Middle frontal gyrus (tissue), 1 donor: ENCODE results near the gene WDR64.
"Not testable (repeated sequence)": the region's sequence is repeated elsewhere in the genome, so short reads cannot be mapped to it uniquely, and the experiment has no call there.

ENCODE experiments used
- DNase-seq: peaks from one replicate; pipeline ENCODE4 v3.0.0-alpha.2; 2015; ENCODE audit warnings: low spot score; ENCODE audit errors: extremely low spot score

The WDR64 gene

DNA sequence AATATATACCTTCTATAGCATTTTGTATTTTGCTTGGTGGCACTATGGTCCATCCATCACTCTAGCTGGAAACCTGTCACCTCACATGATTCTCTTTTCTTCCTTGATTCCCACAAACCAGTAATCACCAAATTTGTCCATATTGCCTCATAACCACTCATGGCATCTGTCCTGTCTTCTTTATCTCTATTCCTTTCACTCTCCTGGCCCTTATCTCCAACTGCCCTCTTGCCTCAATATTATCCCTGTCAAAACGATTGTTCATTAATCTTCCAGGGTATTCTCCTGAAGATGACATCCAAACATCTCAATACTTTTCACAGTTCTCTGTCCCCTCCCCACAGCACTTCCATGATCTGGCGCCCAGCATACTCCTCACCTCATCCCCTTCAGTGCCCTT lies 46.1 kb downstream of the WDR64 start:
- no peak for DNase-seq

DNA sequence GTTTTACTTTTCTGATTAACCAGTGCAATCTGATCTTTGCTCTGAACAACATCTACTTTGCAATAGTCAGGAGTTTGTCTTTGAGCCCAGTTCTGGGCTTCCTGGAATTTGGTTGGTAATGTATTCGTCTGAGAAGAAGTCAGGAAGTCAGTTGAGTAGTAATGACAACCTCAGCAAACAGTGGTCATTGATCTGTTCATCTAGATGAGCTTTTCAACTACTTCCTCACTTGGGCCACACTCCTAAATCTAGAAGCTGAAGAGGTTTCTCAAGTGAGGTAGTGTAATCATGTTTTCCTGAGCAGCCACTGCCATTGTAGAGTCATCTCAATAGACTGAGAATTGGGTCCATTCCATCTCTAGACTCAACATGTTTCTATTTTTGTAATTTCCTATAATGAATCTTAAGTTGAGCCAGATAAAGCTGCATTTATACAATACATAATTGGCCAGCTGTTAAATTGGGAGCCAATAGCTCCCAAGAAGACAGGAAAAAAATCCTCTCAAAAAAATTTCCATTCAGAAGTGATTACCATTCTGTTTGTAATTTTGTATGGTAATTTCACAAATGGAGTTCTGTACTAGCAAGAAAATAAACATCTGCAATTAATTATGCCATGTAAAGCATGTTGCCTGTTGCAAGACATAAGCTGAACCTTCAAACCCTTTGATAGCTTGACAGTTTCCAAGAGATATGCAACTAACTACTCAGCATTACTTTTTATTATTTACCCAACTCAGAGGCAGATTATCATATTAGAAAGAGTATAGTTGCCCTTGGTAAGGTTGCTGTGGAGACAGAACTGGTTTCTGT lies 49.6 kb downstream of the WDR64 start:
- DNase-seq: no peak

DNA sequence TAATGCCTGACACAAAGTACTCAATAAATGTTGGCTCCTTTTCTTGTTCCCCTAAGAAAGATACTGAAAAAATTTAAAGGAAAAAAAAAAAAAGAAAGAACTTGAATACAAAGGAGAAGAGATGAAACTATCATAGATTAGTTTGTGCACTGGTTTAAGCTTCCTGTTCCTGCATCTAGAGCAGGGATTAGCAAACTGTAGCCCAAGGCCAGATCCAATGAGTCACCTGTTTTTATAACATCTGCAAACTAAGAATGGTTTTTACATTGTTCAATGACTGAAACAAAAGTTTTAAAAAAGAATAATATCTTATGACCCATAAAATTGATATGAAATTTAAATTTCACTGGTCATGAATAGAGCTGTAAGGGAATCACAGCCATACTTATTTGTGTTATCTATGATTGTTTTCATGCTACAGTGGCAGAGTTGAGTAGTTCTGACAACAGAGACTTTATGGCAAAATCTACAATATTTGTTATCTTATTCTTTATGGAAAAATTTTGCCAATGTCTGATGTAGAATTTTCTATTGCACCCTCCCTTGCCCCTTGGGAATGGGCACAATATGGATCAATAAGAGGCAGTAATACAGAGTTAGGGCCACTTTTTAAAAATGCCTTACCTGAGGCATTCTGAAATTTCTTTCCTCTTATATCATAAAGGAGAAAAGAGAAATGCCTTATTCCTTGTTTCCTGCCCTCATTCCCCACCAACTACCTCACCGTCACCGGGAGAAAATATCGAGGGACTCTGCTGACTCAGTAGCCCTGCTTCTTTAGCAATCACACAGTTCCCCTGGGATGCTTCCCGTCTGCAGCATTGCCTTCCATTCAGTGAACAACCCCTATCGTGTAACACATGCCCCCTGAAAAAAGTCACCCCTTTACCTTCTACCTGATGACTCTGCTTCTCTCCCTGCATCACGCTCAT lies 50.6 kb downstream of the WDR64 start:
- DNase-seq: no peak

DNA sequence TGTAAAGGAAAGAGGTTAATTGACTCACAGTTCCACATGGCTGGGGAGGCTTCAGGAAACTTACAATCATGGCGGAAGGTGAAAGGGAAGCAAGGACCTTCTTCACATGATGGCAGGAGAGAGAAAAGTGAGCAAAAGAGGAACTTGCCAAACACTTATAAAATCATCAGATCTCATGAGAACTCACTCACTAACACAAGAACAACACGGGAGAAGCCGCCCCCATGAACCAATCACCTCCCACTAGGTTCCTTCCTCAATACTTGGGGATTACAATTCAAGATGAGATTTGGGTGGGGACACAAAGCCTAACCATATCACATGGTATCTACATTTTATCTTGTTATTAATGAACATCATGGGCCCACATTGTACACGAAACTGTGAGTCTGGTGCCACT lies 51.7 kb downstream of the WDR64 start:
- not testable (repeated sequence) for DNase-seq

DNA sequence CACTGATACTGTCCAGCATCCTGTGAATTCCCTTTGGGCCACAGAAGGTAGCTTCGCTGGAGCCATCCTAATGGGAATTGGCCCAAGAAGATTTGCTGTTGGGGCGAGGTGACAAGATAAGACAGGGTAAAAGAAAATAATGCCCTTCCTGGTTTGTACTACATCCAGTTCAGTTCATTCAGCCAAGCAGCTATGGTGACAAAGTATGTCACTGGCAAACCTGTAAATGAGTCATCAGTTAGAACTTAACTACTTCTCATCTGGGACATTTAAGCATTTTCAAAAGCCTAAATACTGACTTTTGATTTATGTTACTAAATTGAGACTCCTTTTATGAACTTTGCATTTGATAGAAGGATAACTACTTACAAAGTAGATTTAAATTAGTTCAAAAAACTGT lies 54.2 kb downstream of the WDR64 start:
- no peak for DNase-seq

DNA sequence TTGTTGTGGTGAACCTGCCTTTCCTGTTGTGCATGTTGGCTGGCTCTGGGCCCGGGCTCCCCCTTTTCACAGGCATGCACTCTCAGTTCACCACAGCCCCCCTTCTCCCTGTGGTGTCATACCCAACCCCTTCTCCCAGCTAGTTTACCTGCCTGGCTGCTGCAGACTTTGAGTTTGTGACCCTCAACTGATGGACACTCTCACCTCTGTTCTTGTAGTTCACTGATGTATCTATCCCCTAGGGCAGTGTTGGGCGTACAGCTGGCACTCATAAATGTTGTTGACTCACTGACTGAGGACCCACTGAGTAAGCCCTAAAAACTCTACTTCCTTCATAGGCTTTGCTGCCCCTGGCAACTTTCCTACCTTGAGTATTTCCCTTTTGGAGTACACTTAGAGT lies 54.9 kb downstream of the WDR64 start:
- no peak for DNase-seq

DNA sequence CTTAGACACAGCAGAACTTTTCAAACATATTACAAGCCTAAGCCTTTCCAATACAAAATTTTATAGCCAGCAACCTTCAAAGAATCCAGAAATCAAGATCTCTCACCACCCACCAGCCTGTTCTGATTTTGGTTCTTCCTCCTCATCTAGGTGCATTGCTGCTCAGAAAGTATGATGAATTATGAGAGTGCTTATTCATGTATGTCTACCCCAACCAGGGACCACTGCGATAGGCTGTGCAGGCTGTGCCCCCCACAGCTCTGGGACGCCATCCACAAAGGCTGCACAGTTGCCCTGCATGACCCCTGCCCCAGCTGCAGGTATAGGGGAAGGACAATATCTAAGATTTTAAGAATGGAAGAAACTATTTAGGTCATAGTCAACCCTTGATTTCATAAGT lies 55.4 kb downstream of the WDR64 start:
- no peak for DNase-seq

DNA sequence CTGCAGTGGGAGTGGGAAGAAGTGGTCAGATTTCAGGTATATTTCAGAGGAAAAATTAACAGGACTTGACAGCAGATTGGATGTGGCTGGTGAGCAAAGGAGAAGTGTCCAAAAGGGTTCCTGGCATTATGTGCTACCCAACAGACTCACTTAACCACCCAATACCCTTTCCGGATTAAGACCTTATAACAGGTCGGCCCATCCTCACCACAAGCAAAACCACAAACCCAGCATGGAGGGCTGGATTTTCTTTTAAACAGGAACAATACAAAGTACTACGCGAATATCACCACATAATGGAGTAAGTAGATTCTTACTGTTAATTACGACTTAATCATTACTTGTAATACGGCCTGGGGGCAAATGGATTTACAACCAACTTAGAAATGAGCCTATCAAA lies 59.2 kb downstream of the WDR64 start:
- DNase-seq: no peak

DNA sequence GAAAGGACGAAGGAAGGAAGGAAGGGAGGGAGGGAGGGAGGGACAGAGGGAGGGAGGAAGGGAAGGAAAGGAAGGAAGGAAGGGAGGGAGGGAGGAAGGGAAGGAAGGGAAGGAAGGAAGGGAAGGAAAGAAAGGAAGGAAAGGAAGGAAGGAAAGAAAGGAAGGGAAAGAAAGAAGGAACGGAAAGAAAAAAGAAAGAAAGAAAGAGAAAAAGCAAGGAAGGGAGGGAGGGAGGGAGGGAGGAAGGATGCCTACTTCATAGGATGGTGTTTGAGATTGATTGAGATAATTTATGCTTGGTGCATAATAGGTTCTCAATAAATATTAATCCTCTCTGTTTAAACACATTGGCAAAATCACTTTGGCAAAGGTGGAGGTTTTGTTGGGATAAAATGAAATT lies 61.2 kb downstream of the WDR64 start:
- DNase-seq: no peak

DNA sequence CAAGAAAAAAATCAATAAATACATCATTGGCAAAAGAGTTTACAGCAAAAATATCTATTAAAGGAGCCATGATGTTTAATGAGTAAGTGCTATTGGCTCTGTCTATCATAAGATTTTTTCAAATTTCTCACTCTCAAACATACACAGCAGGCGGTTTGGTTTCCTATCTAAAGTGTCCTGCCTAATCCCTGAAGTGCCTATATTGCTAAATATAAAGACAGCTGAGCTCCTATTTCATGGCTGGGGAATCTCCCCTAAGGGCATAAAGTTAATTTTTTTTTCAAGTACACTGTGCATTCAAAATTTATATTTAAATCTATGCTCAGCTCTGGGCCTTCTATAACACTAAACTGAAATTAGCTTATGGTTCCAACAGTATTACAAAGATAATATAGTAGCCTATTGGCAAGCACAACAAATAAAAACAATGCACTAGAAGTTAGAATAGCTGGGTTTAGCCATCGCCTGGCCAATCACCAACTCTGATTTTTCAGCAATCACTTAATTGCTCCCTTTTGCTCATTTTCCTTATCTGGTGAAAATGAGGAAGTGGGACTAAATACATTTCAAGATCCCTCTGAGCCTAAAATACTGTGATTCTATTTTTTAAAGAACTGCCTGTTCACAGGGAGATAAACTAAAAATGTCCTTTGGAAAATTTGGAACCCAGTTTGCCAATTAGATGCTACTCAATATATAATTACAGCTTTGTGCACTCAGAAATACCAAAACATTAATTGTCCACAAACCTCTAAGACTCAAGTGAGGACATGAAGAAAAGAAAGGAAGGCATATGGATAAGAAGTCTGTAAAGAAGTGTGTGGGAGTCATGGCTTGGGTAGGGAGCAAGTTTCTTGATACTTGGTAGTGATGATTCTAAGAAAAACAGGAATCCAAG lies 62.5 kb downstream of the WDR64 start:
- DNase-seq: no peak

DNA sequence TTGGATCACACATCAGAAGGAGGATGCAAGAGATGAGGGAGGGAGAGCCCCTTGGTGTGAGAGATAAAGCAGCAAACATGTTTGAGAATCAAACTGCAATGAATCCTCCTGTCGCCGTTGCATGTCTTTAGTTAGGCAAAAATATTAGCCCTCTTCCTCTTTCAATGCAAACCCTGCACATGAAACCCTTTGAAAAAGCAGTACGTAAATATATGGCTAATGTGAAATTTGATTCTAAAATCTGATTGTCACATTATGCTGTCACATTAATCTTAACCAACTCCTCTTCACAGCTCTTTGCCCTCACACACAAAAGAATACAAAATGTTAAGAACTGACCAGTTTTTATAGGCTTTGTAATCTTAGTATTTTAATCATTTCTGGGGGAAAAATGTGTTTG lies 63.4 kb downstream of the WDR64 start:
- DNase-seq: no peak

DNA sequence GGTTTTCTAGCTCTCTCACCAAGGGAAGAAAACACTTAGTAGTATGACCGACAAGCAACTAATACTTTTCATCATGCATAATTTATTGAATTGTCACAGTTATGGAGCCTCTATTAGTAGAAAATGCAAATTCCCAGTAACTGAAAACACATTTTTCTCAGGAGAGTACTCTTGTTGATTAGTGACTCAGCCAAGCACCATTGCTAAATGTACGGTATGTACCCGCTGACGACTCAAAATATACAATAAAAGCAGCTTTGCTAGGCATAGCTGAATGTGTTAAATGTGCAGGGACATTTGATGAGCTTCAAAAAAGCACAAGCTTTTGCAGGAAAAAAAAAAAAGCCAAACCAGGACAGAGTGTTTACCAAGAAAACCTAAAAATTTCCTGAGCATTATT lies 63.9 kb downstream of the WDR64 start:
- DNase-seq: no peak

DNA sequence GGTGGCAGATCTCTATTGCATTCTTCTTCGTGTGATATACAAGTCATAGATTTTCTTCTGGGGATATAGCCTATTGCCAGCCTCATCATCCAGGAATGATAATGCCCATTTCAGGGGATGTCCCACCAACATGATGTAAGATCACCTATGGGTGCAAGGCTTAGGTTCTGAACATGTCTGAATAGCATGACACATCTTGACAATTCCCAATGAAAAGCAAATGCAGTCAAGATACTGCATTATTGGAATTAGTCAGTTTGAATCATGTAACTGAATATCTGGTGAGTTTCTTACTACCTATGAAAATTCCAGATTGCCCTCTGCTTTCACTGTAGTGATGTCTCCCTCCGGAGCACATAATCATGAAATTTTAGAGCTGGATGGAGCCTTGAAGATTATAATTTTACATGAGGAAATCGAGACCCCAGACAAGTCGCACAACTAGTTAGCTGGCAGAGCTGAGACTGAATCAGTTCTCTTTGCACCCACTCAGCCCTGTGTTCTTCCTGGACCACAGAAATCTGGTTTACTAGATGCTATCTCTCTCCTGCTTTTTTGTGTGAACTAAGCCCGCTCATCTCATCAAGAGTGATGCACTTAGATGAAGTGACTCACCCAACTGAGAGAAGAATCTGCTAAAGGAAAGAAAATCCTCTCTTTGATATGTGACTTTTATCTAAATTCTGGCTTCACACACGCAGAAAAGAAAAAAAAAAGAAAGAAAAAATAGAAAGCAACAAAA lies 65.0 kb downstream of the WDR64 start:
- peak; percentile 33 for DNase-seq

DNA sequence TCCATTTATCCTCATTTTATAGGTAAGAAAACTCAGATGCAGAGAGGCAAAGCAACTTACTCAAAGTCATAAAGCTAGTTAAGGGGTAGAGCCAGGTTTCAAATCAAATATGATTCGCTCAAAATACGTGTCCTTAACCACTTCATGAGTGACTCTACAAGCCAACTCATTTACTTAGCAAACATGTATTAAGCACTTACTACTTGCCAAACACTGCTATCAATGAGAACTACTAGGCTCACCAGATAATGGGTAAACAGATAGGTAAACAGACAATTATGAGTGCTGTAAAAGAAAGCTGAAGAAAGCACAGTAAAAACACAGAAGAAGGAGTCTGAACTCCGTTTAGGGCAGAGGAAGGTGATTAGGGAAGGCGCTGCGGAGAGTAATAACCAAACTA lies 65.9 kb downstream of the WDR64 start:
- DNase-seq: no peak

DNA sequence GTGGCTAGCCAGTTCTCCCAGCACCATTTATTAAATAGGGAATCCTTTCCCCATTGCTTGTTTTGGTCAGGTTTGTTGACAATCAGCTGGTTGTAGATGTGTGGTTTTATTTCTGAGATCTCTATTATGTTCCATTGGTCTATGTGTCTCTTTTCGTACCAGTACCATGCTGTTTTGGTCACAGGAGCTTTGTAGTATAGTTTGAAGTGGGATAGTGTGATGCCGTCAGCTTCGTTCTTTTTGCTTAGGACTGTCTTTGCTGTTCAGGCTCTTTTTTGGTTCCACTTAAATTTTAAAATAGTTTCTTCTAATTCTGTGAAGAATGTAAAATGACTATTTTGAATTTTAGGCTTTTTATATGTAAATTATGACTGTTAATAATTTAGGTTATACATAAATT lies 68.9 kb downstream of the WDR64 start:
- no peak for DNase-seq

DNA sequence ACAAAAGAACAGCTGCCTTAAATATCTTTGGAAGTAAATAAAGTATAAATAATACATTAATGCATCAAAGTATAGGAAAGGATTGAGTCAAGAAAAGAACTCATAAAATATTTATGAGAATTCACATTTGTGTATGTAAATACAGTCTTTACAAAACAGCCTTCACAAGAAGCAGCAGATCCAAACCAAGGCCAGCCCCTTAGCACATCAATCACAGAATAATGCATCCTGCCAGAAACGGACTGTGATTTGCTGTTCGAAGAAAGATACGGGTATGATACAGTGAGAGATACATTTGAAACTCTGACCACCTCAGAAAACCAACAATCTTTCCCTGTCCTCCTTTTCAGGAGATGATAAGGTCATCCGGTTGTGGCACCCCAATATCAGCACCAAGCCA lies 70.9 kb downstream of the WDR64 start:
- no peak for DNase-seq

DNA sequence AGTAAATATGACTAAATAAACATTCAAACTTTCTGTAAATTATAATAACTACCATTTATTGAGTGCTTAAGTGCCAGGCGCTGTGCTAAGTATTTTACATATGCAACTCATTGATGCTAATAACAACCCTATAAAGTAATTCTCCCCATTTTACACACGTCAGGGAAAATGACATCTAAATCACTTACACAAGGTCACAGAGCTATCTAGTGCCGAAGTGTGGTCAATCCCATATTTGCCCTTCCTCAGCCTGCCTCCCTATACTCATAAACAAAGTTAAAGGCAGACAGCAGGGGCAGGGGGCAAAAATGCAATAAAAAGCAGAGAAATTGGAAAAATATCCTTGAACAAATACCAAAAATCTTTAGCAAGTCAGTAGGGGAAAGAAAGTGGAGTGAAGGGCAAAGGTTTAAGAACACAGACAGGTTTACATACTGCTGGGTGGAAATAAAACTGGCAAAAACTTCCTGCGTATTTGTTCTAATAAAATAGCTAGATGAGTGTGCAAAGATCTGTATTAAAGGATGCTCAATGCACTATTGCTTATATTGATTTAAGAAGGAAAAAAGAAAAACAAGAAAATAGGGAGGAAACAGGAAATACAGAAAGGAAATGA lies 72.8 kb downstream of the WDR64 start:
- DNase-seq: no peak

DNA sequence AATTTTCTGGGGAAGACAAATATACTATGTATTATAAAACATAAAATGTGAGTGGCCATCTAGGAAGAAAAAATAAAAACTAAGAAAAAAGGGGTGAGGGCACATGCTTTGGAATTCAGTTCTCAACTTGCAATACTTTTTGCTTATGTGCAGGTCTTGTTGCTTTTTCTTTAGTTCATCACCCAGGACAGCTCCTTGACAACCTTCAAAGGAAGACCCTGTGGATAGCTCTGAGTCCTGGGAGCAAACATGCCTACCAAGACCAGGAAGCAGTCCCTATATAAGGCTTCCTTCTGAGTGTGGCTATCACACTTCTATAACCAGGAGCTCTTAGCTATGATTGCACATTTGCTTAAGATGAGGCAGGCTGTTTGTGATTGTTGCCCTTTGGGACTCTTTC lies 78.0 kb downstream of the WDR64 start:
- no peak for DNase-seq

DNA sequence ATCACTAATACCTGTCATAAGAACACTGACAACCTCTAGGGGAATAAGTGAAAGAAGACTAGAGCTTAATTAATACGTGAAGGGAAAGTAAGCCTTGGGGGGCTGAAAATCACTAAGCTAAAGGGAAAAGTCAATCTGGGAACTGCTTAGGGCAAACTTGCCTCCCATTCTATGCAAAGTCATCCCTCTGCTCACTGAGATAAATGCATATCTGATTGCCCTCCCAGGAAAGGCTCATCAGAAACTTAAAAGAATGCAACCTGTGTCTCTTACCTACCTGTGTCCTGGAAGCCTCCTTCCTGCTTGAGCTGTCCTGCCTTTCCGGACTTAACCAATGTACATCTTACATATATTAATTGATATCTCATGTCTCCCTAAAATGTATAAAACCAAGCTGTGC lies 81.8 kb downstream of the WDR64 start:
- no peak for DNase-seq

DNA sequence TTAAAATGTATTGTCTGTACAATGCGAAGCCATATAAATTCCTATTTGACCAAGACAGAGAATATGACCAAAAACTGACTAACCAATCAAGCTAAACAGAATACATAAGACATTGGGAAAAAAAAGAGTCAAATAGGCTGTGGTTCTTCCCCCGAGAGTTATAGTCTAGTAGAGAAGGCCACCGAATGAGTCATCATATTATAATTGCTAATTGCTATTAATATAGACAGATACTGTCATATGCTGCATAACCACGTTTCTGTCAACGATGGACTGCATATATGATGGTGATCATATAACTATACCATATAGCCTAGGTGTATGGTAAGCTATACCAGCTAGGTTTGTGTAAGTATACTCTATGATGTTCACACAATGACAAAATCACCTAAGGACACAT lies 82.5 kb downstream of the WDR64 start:
- no peak for DNase-seq
